Liver (tissue), 9 donors: ENCODE data around the gene GLT6D1. TPM values are rescaled to one million over a fixed set of nuclear protein-coding genes. Genes with fewer than 3 reads are reported as not detected.

Experiments used
- DNase-seq: peaks from one replicate; pipeline ENCODE4 v3.0.0-alpha.2; 2017; ENCODE audit warnings: low spot score
- H3K27ac ChIP-seq, 2 donors: one replicate each; pipeline ENCODE4 v1.7.0; 2013; ENCODE audit warnings: inconsistent platforms in 2 of 2, low read length in 2 of 2, control low read depth in 1 of 2, low read depth in 1 of 2, mild to moderate bottlenecking in 1 of 2
- H3K27me3 ChIP-seq, 4 donors: one replicate each; pipeline versions ENCODE4 v1.6.1 to v1.7.0; 2013; ENCODE audit warnings: low read length in 3 of 4, inconsistent platforms in 1 of 4, mild to moderate bottlenecking in 1 of 4, moderate library complexity in 1 of 4; ENCODE audit not compliant: control insufficient read depth in 4 of 4, insufficient read depth in 4 of 4
- H3K36me3 ChIP-seq, 4 donors: one replicate each; pipeline versions ENCODE4 v1.6.1 to v1.7.0; 2013; ENCODE audit warnings: low read length in 3 of 4, mild to moderate bottlenecking in 3 of 4, low read depth in 1 of 4, moderate library complexity in 1 of 4; ENCODE audit not compliant: control insufficient read depth in 4 of 4, insufficient read depth in 3 of 4
- H3K4me1 ChIP-seq, 4 donors: one replicate each; pipeline versions ENCODE4 v1.6.1 to v1.7.0; 2013; ENCODE audit warnings: low read length in 3 of 4, mild to moderate bottlenecking in 3 of 4, moderate library complexity in 1 of 4; ENCODE audit not compliant: control insufficient read depth in 4 of 4, insufficient read depth in 4 of 4
- H3K4me3 ChIP-seq, 3 donors: one replicate each; pipeline versions ENCODE4 v1.6.1 to v1.7.0; 2013; ENCODE audit warnings: low read length in 3 of 3, control low read depth in 1 of 3, low read depth in 1 of 3, mild to moderate bottlenecking in 1 of 3
- H3K9ac ChIP-seq, 2 donors: one replicate each; pipeline ENCODE4 v1.7.0; 2013; ENCODE audit warnings: low read length in 2 of 2, mild to moderate bottlenecking in 2 of 2, moderate library complexity in 2 of 2, control low read depth in 1 of 2, low read depth in 1 of 2
- H3K9me3 ChIP-seq, 4 donors: one replicate each; pipeline versions ENCODE4 v1.6.1 to v1.7.0; 2013; ENCODE audit warnings: low read length in 3 of 4; ENCODE audit not compliant: control insufficient read depth in 4 of 4
- FOXA1 ChIP-seq: IDR thresholded peaks from 2 replicates; pipeline ENCODE4 v1.6.1; 2016; ENCODE audit warnings: antibody characterized with exemption
- FOXA2 ChIP-seq: IDR thresholded peaks from 2 replicates; pipeline ENCODE4 v1.6.1; 2016; ENCODE audit warnings: antibody characterized with exemption
- GABPA ChIP-seq, 2 donors: IDR thresholded peaks in 1 of 2; conservative IDR thresholded peaks in 1 of 2; 2 replicates each; pipeline ENCODE4 v1.6.1; 2016; ENCODE audit warnings: antibody characterized with exemption in 2 of 2, mild to moderate bottlenecking in 1 of 2, moderate library complexity in 1 of 2
- HNF4A ChIP-seq, 2 donors: conservative IDR thresholded peaks; 2 replicates each; pipeline ENCODE4 v1.6.1; 2016; ENCODE audit warnings: antibody characterized with exemption in 2 of 2, mild to moderate bottlenecking in 2 of 2
- HNF4G ChIP-seq: IDR thresholded peaks from 2 replicates; pipeline ENCODE4 v1.6.1; 2016; ENCODE audit warnings: antibody characterized with exemption
- JUND ChIP-seq, 2 donors: IDR thresholded peaks; 2 replicates each; pipeline ENCODE4 v1.6.1; 2016; ENCODE audit warnings: antibody characterized with exemption in 2 of 2
- NR2F2 ChIP-seq: IDR thresholded peaks from 2 replicates; pipeline ENCODE4 v1.6.1; 2016; ENCODE audit warnings: antibody characterized with exemption
- REST ChIP-seq: IDR thresholded peaks from 2 replicates; pipeline ENCODE4 v1.6.1; 2016; ENCODE audit warnings: antibody characterized with exemption, mild to moderate bottlenecking
- SP1 ChIP-seq: IDR thresholded peaks from 2 replicates; pipeline ENCODE4 v1.6.1; 2018; ENCODE audit warnings: antibody characterized with exemption, mild to moderate bottlenecking
- TAF1 ChIP-seq: conservative IDR thresholded peaks from 2 replicates; pipeline ENCODE4 v1.6.1; 2016; ENCODE audit warnings: antibody characterized with exemption, mild to moderate bottlenecking
- YY1 ChIP-seq: IDR thresholded peaks from 2 replicates; pipeline ENCODE4 v1.6.1; 2016; ENCODE audit warnings: antibody characterized with exemption, mild to moderate bottlenecking
- WGBS: extraction: QIAGEN DNeasy Blood & Tissue Kit; methylation state at CpG from one replicate; pipeline ENCODE4 v1.1.7; 2013; 5-methylcytosine and 5-hydroxymethylcytosine counted together
- polyA plus RNA-seq, 2 donors: library from polyadenylated mRNA; stranded (reverse) in 1 of 2; unstranded in 1 of 2; fragments of 200-250 nt in 1 of 2; fragments of >200 nt in 1 of 2; fragmentation: Nextera tagmentation in 1 of 2; extraction: Ambion mirVana in 1 of 2; gene quantifications; one replicate each; pipeline versions ENCODE4 v1.2.1 to v1.2.3, GENCODE V29; 2013 to 2015
- total RNA-seq, 2 donors: library from RNA; depleted of rRNA; stranded (reverse); fragments of >200 nt; gene quantifications; one replicate each; pipeline ENCODE4 v1.2.3, GENCODE V29; 2014
- TF ChIP-seq, protein P1 (sequence below): IDR thresholded peaks from 2 replicates; pipeline ENCODE4 v1.6.1; 2016; ENCODE audit warnings: antibody characterized with exemption
- TF ChIP-seq, protein P2 (sequence below): IDR thresholded peaks from 2 replicates; pipeline ENCODE4 v1.6.1; 2016; ENCODE audit warnings: antibody characterized with exemption
- donor health status: healthy.
- donor health status: healthy.
- donor health status: healthy.
- donor health status: healthy.
- donor health status: healthy.

The GLT6D1 gene
- total and polyA plus RNA-seq, 4 donors, result not detected

GRCh38 chr9:135615666-135616618 is 23.4 kb downstream of the GLT6D1 start:
- no peaks in the 10 kb centered on the region for H3K9me3 ChIP-seq
- DNase-seq, result no peak
- TF ChIP-seq NR2F2 (no peak), FOXA2 (no peak)
- H3K27ac ChIP-seq, result no peak overlapping the region
- H3K4me3 ChIP-seq, result no peak overlapping the region
- H3K36me3 ChIP-seq, result no peaks in the 10 kb centered on the region
- H3K9ac ChIP-seq, result no peak overlapping the region
- H3K27me3 ChIP-seq, result peaks cover 0 to 3% (median 0%) of the 10 kb centered on the region in 4 donors
- 64% methylated on average over 31 of the region's 31 CpGs for WGBS
- H3K4me1 ChIP-seq, result no peaks in the 10 kb centered on the region

DNA sequence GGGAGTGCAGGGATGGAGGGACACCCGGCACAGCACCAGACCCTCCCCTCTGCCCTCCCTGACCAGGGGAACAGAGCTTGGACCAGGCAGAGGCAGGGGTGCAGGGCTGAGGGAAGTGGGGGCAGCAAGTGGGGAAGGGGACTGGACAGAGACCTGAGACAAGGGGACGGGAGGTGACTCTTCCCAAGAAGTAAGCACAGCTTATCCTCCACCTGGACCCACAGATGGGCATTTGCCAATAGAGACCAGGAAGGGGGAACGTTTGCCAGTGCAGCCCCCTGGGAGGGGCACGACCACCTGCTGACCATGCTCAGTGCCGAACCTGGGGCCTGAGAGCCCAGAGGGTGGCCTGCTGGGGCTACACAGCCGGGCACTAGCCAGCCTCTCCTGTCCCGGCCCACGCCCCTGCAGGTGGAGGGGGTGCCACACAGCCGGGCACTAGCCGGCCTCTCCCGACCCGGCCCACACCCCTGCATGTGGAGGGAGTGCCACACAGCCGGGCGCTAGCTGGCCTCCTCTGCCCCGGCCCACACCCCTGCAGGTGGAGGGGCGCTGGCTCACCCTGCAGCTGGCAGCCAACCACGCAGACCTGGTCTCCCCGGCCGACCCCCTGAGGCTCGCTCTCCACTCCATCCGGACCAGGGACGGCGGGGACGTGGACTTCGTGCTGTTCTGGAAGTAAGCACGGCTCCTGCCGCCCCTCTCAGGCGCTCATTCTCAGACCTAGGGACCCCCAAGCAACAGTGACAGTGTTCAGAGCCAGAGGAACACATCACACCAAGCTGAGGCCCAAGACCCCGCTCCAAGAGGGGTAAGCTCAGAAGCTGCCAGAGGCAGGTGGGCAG is 24.3 kb downstream of the GLT6D1 start:
- no peak overlapping the region for H3K27ac ChIP-seq
- no peaks in the 10 kb centered on the region for H3K36me3 ChIP-seq
- TF ChIP-seq FOXA2, result no peak
- no peak for TF ChIP-seq FOXA1
- no peak for TF ChIP-seq TAF1
- TF ChIP-seq YY1, result no peak
- no peak for TF ChIP-seq HNF4A (conservative IDR thresholded peaks at IDR 0.05)
- TF ChIP-seq, protein P1, sequence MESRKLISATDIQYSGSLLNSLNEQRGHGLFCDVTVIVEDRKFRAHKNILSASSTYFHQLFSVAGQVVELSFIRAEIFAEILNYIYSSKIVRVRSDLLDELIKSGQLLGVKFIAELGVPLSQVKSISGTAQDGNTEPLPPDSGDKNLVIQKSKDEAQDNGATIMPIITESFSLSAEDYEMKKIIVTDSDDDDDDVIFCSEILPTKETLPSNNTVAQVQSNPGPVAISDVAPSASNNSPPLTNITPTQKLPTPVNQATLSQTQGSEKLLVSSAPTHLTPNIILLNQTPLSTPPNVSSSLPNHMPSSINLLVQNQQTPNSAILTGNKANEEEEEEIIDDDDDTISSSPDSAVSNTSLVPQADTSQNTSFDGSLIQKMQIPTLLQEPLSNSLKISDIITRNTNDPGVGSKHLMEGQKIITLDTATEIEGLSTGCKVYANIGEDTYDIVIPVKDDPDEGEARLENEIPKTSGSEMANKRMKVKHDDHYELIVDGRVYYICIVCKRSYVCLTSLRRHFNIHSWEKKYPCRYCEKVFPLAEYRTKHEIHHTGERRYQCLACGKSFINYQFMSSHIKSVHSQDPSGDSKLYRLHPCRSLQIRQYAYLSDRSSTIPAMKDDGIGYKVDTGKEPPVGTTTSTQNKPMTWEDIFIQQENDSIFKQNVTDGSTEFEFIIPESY, result no peak
- no peak for TF ChIP-seq NR2F2
- TF ChIP-seq JUND (IDR thresholded peaks at IDR 0.05), result no peak
- TF ChIP-seq, protein P2, sequence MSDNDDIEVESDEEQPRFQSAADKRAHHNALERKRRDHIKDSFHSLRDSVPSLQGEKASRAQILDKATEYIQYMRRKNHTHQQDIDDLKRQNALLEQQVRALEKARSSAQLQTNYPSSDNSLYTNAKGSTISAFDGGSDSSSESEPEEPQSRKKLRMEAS, result no peak
- no peak for TF ChIP-seq REST
- TF ChIP-seq SP1, result no peak
- no peak for TF ChIP-seq HNF4G
- TF ChIP-seq GABPA (IDR thresholded peaks at IDR 0.05 in 1 of 2, conservative IDR thresholded peaks at IDR 0.05 in 1 of 2), result no peak
- H3K27me3 ChIP-seq, result peaks cover 0 to 3% (median 0%) of the 10 kb centered on the region in 4 donors
- H3K9me3 ChIP-seq, result no peaks in the 10 kb centered on the region
- H3K9ac ChIP-seq, result no peak overlapping the region
- H3K4me3 ChIP-seq, result no peak overlapping the region
- DNase-seq, result no peak
- no peaks in the 10 kb centered on the region for H3K4me1 ChIP-seq
- WGBS, result 72% methylated on average over 29 of the region's 29 CpGs
